K562 (cell line): Measurements from ENCODE around the gene BMI1. TPM values are rescaled to one million over a fixed set of nuclear protein-coding genes. Genes with fewer than 3 reads are reported as not detected.

Experiments
- ELF1 ChIP-seq: fragments of 200-800 bp; sonication (Bioruptor generic); IDR thresholded peaks from 2 replicates; pipeline ENCODE4 v1.6.1; 2016; ENCODE audit warnings: missing genetic modification characterization, missing compliant biosample characterization
- FOXP1 ChIP-seq: sonication (generic); formaldehyde crosslinking; IDR thresholded peaks from 2 replicates; pipeline ENCODE4 v1.8.0; 2022; ENCODE audit warnings: mild to moderate bottlenecking, missing genetic modification reagents
- HDGF ChIP-seq: fragments of 450-650 bp; IDR thresholded peaks from 2 replicates; pipeline ENCODE4 v1.6.1; 2016
- JUN ChIP-seq, 2 experiments: sonication (generic) in 1 of 2; formaldehyde crosslinking in 1 of 2; IDR thresholded peaks; 2 replicates each; pipeline versions ENCODE4 v1.6.1 to v1.8.0; 2012 to 2022; ENCODE audit warnings: borderline replicate concordance in 2 of 2, mild to moderate bottlenecking in 2 of 2, improper control_type of control experiment in 1 of 2, low read depth in 1 of 2, low read length in 1 of 2, missing genetic modification reagents in 1 of 2
- MCM3 ChIP-seq: fragments of 450-650 bp; IDR thresholded peaks from 2 replicates; pipeline ENCODE4 v1.6.1; 2016
- MED1 ChIP-seq: sonication (generic); formaldehyde crosslinking; IDR thresholded peaks from 2 replicates; pipeline ENCODE4 v1.8.1; 2023; ENCODE audit warnings: missing genetic modification reagents, borderline replicate concordance
- NCOA4 ChIP-seq: fragments of 450-650 bp; IDR thresholded peaks from 2 replicates; pipeline ENCODE4 v1.6.1; 2018; ENCODE audit warnings: mild to moderate bottlenecking; ENCODE audit not compliant: partially characterized antibody
- PHF20 ChIP-seq: fragments of 450-650 bp; IDR thresholded peaks from 2 replicates; pipeline ENCODE4 v1.6.1; 2018; ENCODE audit not compliant: partially characterized antibody
- PURB ChIP-seq: sonication (generic); formaldehyde crosslinking; IDR thresholded peaks from 2 replicates; pipeline ENCODE4 v1.9.0; 2021; ENCODE audit warnings: low read depth, mild to moderate bottlenecking, missing genetic modification reagents
- SMAD3 ChIP-seq: fragments of 450-650 bp; formaldehyde crosslinking; conservative IDR thresholded peaks from 2 replicates; pipeline ENCODE4 v1.4.0; 2020; ENCODE audit warnings: mild to moderate bottlenecking
- TAF1 ChIP-seq: IDR thresholded peaks from 2 replicates; pipeline ENCODE4 v1.6.1; 2011; ENCODE audit warnings: mild to moderate bottlenecking, low read length, moderate library complexity; ENCODE audit not compliant: insufficient read depth, control insufficient read depth, severe bottlenecking; ENCODE audit errors: extremely low read depth
- TAL1 ChIP-seq: fragments of 450-650 bp; IDR thresholded peaks from 2 replicates; pipeline ENCODE4 v1.6.1; 2016; ENCODE audit warnings: mild to moderate bottlenecking
- ZNF133 ChIP-seq: fragments of 250-450 bp; sonication (Bioruptor Pico); IDR thresholded peaks from 2 replicates; pipeline ENCODE4 v1.4.0; 2020; ENCODE audit warnings: mild to moderate bottlenecking
- ZNF175 ChIP-seq: fragments of 200-800 bp; sonication (Bioruptor generic); IDR thresholded peaks from 2 replicates; pipeline ENCODE4 v1.6.1; 2016; ENCODE audit warnings: low read depth, mild to moderate bottlenecking, missing genetic modification characterization, missing compliant biosample characterization
- polyA plus RNA-seq, 8 experiments: library from polyadenylated mRNA; depleted of rRNA in 4 of 8; stranded (reverse) in 5 of 8; unstranded in 3 of 8; fragments of >200 nt; fragmentation: Nextera tagmentation in 2 of 8; fragmentation: Illumina TruSeq in 1 of 8; extraction: Ambion mirVana in 2 of 8; extraction: Trizol in 1 of 8; gene quantifications; 2 replicates each; pipeline versions ENCODE4 v1.2.1 to v1.2.3, GENCODE V29; 2011 to 2014; ENCODE audit warnings: inconsistent platforms in 1 of 8, missing spikeins in 1 of 8
- total RNA-seq, 7 experiments: library from RNA; depleted of rRNA in 6 of 7; stranded (reverse); fragments of >200 nt in 6 of 7; fragmentation: Illumina TruSeq in 2 of 7; extraction: Trizol in 2 of 7; gene quantifications; 2 replicates each; pipeline versions ENCODE4 v1.2.1 to v1.2.3, GENCODE V29; 2011 to 2021; ENCODE audit warnings: low replicate concordance in 1 of 7
- TF ChIP-seq, protein P1 (sequence below): fragments of 250-450 bp; sonication (Bioruptor Pico); IDR thresholded peaks from 2 replicates; pipeline ENCODE4 v1.9.0; 2021; ENCODE audit warnings: mild to moderate bottlenecking, inconsistent platforms
- TF ChIP-seq, protein P2 (sequence below): fragments of 250-450 bp; sonication (Bioruptor Pico); IDR thresholded peaks from 2 replicates; pipeline ENCODE4 v1.8.0; 2021; ENCODE audit warnings: mild to moderate bottlenecking, moderate library complexity
- TF ChIP-seq, protein P3 (sequence below), 2 experiments: IDR thresholded peaks; 2 replicates each; pipeline ENCODE4 v1.6.1; 2012; ENCODE audit warnings: improper control_type of control experiment in 2 of 2, low read depth in 2 of 2, low read length in 2 of 2, borderline replicate concordance in 1 of 2
- TF ChIP-seq, protein P4 (sequence below): fragments of 450-650 bp; IDR thresholded peaks from 2 replicates; pipeline ENCODE4 v1.6.1; 2014; ENCODE audit warnings: low read depth, mild to moderate bottlenecking, moderate library complexity, borderline replicate concordance
- TF ChIP-seq, protein P5 (sequence below): sonication (generic); formaldehyde crosslinking; IDR thresholded peaks from 2 replicates; pipeline ENCODE4 v1.8.0; 2022; ENCODE audit warnings: mild to moderate bottlenecking, missing genetic modification reagents

Gene BMI1
- total and polyA plus RNA-seq, 9 of the 15 experiments (the other 6 are each of a cell fraction or from before 2014, with no cell fraction given): 21.4 to 103 (median 70.8) TPM

DNA sequence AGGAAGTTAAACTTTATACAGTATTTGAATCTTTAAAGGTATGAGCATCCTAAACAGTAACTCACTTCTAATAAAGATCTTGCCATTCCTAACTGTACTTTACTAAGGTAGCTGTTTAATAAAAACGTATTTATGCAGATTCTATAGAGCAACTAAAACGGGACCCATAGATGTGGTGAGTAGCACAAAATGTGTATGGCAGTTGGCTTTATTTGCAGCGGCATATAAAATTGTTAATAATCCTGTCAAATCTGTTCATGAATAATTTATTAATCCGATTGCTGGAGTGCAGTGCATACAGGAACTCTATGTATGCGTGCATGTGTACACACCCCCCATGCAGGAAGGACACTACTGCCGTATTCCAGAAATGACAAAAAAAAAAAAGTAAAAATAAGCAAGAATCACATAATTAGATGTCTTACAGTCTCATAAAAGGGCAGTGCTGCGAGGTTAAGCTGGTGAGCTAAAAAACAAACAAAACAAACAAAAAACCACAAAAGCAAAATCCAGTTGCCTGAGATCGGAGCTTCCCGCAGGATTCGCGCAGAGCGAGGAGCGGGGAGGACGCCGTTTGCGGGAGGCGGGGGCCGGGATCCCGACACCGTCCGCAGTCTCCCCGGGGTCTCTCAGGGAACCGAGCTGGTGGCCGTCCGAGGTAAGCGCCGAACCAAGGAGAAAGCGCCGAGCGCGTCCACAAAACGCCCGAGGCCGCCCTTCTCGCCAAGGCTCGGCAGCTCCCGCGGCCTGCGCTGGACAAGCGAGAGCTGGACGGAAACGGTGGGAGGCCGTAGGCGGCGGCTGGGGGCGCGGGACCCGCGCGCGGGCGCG, 5.2 kb upstream of the BMI1 start (continued):
- TF ChIP-seq, protein P1, sequence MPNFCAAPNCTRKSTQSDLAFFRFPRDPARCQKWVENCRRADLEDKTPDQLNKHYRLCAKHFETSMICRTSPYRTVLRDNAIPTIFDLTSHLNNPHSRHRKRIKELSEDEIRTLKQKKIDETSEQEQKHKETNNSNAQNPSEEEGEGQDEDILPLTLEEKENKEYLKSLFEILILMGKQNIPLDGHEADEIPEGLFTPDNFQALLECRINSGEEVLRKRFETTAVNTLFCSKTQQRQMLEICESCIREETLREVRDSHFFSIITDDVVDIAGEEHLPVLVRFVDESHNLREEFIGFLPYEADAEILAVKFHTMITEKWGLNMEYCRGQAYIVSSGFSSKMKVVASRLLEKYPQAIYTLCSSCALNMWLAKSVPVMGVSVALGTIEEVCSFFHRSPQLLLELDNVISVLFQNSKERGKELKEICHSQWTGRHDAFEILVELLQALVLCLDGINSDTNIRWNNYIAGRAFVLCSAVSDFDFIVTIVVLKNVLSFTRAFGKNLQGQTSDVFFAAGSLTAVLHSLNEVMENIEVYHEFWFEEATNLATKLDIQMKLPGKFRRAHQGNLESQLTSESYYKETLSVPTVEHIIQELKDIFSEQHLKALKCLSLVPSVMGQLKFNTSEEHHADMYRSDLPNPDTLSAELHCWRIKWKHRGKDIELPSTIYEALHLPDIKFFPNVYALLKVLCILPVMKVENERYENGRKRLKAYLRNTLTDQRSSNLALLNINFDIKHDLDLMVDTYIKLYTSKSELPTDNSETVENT (CRISPR knock-in tag): no peak
- TF ChIP-seq MCM3 (no peak), PURB (CRISPR knock-in tag) (no peak), SMAD3 (CRISPR knock-in tag) (no peak), TAF1 (no peak), HDGF (no peak), ELF1 (no peak; the same call in 1 of the 2 replicates), JUN (IDR thresholded peaks at IDR 0.05; ENCODE audit: borderline replicate concordance, low read depth, low read length) (no peak), JUN (CRISPR knock-in tag; IDR thresholded peaks at IDR 0.05; ENCODE audit: borderline replicate concordance) (no peak), FOXP1 (CRISPR knock-in tag) (no peak), PHF20 (no peak), ZNF175 (CRISPR knock-in tag) (peak; percentile 1; the same call in 1 of the 2 replicates), NCOA4 (no peak), TAL1 (no peak), MED1 (no peak), ZNF133 (CRISPR knock-in tag) (no peak)
- TF ChIP-seq, protein P2, sequence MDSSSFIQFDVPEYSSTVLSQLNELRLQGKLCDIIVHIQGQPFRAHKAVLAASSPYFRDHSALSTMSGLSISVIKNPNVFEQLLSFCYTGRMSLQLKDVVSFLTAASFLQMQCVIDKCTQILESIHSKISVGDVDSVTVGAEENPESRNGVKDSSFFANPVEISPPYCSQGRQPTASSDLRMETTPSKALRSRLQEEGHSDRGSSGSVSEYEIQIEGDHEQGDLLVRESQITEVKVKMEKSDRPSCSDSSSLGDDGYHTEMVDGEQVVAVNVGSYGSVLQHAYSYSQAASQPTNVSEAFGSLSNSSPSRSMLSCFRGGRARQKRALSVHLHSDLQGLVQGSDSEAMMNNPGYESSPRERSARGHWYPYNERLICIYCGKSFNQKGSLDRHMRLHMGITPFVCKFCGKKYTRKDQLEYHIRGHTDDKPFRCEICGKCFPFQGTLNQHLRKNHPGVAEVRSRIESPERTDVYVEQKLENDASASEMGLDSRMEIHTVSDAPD (CRISPR knock-in tag): no peak
- TF ChIP-seq, protein P3, sequence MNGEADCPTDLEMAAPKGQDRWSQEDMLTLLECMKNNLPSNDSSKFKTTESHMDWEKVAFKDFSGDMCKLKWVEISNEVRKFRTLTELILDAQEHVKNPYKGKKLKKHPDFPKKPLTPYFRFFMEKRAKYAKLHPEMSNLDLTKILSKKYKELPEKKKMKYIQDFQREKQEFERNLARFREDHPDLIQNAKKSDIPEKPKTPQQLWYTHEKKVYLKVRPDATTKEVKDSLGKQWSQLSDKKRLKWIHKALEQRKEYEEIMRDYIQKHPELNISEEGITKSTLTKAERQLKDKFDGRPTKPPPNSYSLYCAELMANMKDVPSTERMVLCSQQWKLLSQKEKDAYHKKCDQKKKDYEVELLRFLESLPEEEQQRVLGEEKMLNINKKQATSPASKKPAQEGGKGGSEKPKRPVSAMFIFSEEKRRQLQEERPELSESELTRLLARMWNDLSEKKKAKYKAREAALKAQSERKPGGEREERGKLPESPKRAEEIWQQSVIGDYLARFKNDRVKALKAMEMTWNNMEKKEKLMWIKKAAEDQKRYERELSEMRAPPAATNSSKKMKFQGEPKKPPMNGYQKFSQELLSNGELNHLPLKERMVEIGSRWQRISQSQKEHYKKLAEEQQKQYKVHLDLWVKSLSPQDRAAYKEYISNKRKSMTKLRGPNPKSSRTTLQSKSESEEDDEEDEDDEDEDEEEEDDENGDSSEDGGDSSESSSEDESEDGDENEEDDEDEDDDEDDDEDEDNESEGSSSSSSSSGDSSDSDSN (IDR thresholded peaks at IDR 0.05; ENCODE audit: borderline replicate concordance in 1 of 2, low read depth in 2 of 2, low read length in 2 of 2): peak; percentile 20 to 30; a peak in 1 of 4 replicates
- TF ChIP-seq, protein P4, sequence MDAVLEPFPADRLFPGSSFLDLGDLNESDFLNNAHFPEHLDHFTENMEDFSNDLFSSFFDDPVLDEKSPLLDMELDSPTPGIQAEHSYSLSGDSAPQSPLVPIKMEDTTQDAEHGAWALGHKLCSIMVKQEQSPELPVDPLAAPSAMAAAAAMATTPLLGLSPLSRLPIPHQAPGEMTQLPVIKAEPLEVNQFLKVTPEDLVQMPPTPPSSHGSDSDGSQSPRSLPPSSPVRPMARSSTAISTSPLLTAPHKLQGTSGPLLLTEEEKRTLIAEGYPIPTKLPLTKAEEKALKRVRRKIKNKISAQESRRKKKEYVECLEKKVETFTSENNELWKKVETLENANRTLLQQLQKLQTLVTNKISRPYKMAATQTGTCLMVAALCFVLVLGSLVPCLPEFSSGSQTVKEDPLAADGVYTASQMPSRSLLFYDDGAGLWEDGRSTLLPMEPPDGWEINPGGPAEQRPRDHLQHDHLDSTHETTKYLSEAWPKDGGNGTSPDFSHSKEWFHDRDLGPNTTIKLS: no peak
- TF ChIP-seq, protein P5, sequence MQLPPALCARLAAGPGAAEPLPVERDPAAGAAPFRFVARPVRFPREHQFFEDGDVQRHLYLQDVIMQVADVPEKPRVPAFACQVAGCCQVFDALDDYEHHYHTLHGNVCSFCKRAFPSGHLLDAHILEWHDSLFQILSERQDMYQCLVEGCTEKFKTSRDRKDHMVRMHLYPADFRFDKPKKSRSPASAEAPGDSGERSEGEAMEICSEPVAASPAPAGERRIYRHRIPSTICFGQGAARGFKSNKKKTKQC (CRISPR knock-in tag): no peak
